ENCODE data around the gene PHPT1. TPM values are rescaled to one million over a fixed set of nuclear protein-coding genes. Genes with fewer than 3 reads are reported as not detected.
"Not testable (repeated sequence)": the region's sequence is repeated elsewhere in the genome, so short reads cannot be mapped to it uniquely, and the experiment has no call there.

The PHPT1 gene
- total RNA-seq, 1 donor from 2014 or later = 179 TPM

DNA sequence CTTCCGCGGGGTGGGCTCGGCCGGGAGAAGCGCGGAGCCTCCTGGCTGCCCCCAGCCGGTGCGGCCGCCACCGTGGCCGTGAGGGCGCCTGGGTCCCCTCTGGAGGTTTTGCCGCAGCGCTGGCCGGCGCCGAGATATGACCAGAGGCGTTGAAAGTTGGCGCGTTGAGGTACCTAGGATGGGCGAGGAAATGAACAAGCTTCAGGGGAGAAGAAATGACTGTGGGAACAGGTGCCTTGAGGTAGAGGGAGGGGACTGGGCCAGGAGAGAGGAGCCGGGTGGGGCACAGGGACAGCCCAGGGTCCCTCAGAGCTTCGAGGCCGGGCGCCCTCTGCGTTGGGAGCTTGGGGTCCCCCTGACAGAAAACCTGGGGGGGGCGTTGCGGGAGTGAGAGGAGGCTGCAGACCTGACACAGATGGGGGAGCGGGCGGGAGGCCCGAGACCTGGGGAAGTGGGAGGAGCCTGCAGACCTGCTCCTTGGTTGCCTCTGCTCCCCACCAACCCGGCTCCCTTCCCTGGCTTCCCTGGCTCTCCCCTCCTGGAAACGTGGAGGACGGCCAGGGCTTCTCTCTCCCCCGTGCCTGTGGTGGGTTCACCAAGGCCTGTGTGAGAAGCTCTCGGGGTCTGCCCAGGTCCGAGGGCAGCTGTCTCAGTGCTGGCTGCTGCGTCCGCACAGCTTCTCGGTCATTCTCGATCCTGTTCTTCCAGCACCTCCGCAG lies 27.2 kb upstream of the PHPT1 start:
- no peak for DNase-seq (ENCODE audit: extremely low read depth, low read depth, low spot score)

DNA sequence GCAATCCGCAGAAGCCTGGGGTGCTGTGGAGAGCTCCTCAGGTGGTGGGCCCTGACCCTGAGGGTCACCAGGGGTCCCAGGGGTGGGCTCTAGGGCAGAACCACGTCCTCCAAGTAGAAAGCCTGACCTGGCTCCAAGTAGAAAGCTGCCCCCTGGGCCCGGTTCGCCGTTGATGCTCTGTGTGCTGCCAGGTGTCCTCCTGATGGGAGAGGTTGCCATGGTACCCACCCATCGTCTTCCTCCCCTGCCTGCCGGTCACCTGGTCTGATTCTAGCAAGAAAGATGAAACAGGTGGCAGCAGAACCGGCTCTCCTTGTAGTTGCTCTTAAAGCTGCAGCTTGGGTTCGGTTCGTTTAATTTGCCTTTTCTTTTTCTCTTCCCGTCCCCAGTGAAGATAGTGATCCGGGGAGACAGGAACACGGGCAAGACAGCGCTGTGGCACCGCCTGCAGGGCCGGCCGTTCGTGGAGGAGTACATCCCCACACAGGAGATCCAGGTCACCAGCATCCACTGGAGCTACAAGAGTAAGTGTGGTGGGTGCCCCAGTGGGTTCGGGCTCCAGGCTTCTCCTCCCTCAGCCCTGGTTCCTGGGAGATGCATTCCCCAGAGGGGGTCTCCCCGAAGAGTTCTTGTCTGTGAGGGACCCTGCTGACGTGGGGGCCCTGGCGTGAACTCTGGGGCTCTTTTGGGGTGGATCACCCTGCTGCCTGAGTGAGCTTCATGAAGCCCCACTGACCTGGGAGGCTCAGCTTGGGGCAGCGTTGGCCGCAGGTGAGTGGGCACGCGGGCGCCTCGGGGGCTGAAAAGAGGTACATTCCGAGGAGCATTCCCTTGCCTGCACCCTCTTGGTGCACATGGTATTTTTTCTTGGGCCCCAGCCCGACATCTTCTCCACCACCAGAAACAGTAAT lies 25.8 kb upstream of the PHPT1 start:
- DNase-seq (ENCODE audit: extremely low read depth, low read depth, low spot score) = no peak

DNA sequence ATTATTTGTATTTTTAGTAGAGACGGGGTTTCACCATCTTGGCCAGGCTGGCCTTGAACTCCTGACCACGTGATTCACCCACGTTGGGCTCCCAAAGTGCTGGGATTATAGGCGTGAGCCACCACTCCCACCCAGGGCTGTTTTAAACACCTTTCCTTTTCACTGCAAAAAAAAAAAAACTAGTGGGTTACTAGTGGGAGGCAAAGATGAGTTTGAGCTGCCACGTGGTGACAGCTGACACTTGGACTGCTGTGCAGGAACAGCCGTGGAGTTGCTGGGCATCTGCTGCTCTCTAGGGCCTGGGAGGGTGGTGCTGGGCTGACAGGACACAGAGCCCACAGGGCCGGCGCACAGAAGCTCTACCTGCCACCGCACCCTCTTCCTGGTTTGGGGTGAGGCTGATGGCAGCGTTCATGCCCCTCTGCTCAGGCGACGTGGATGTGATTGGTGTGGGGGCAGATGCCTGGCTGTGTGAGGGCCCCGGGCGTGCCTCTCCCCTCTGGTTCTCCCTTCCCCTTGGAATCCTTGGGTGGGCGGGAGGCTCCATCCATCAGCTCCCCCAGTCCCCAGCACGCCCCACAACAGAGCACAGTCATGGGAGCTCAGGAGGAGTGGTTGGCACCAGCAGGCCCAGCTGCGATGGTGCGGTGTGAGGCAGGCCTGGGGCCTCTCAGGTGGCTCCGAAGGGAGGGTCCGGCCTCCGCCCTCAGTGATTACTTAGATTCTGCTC lies 24.5 kb upstream of the PHPT1 start:
- no peak for DNase-seq (ENCODE audit: extremely low read depth, low read depth, low spot score)

DNA sequence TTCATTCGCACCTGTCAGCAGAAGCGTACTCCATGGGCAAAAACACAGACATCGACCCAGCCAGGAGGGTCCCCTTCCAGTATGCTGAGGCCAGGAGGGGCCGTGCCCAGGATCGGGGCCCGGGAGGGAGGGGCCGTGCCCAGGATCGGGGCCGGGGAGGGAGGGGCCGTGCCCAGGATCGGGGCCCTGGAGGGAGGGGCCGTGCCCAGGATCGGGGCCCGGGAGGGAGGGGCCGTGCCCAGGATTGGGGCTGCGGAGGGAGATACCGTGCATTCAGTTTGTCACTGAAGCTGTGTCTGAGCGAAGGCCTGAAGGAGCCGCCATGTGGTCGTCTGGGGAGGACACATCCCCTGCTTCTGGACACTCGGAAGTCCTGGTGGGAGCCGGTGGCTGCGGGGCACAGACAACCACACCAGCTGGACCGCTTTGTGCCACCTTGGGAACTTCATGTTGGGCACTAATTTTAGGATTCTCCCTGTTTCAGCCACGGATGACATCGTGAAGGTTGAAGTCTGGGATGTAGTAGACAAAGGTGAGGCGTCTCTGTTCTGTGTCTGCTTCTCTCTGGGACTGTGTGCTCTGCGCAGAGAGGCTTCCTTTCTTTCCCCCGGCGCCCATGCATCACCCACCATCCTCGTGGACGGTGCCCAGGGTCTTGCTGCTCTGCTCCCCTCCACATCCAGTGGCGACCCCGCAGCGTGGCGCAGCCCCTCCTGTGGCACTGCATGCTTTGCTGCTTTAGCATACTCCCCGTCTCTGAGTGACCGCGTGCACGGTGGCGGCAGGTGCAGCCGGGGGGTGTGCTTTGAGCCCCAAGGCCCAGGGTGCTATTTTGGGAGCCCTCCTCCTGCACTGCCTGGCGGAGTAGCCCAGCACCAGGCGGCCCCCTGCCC lies 23.7 kb upstream of the PHPT1 start:
- no peak for DNase-seq (ENCODE audit: extremely low read depth, low read depth, low spot score)

DNA sequence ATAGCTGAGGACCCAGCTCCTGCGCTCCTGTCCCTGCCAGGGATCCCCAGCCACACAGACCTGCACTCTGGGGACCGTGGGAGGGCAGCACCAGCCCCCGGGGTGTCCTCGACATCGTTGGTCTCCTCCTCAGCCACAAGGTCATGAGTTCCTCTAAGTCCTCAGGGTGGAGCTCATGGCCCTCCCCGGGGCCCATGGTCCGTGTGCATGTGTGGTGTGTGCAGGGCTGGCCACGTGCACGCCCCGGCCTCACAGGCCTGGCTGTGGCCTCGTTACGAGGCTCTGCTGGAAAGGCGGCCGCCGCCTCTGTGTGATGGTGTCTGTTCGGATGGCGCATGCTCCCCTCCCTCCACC lies 23.0 kb upstream of the PHPT1 start:
- DNase-seq (ENCODE audit: extremely low read depth, low read depth, low spot score) = no peak

DNA sequence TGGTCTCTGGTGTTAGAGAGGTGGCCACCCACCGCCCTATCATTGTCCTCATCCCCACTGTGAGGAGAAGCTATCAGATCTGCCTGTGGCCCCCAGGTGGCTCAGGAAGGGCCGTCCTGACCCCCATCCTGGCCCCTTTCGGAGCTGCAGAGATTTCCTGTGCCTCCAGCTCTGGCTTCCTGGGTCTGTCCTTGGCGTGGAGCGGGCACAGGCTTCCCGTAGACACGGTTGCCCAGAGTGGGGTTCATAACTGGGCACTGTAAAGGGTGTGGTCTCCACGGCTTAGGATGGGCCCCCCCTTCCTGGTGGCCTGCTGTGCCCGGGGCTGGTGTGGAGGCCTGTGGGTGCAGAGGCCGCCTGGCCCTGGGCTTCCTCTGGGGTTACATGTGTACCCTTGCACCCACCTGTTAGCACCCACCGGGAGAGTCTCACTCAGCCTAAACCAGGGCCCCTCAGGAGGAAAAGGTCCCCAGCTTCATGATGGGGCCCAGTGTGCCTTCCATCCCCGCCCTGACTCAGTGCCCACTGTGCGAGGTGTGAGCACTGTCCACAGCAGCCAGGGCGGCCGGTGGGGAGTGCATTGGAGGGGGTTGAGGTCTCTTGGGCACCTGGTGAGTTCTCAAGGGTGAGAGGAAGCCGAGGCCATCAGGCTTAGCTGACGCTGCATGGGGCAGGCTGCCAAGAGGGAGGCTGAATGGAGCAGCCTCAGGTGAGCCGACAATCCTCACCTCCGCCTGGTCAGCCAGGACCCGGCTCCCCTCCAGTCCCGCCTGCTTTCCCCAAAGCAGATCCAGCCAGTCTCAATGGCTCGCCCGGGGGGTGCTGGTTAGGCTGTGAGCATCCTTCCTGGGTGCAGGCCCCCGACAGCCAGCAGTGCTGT lies 22.3 kb upstream of the PHPT1 start:
- DNase-seq (ENCODE audit: extremely low read depth, low read depth, low spot score) = no peak

DNA sequence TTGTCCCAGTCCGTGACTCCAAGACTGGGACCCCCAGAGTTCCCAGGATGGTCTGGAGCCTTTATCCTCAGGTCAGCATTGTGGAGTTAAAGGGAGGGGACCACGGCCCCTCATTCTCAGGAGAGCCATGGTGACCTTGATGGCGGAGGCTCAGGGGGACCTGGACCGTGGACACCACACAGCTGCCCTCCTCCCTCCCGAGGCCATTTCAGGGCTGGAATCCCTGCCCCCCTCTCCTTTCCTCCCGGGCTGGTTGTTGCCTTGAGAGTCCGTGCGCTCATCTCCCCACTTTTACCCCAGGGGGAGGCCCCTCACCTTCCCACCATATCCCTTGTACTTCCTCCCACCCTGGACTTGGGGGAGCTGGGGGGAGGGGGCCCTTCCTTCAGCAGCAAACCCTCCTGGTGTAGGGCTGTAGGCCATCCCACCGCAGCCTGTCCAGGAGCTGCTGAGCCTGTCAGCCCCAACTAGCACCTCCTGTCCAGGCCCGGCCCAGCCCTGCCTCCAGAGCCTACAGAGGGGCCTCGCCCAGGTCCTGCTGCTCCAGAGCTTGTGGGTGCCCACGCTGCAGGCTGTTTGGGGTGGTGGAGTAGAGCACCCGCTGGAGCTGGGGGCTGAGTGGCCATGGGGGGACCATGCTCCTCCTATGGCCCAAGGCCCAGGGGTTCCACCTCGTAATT lies 21.3 kb upstream of the PHPT1 start:
- DNase-seq (ENCODE audit: extremely low read depth, low read depth, low spot score) = no peak

DNA sequence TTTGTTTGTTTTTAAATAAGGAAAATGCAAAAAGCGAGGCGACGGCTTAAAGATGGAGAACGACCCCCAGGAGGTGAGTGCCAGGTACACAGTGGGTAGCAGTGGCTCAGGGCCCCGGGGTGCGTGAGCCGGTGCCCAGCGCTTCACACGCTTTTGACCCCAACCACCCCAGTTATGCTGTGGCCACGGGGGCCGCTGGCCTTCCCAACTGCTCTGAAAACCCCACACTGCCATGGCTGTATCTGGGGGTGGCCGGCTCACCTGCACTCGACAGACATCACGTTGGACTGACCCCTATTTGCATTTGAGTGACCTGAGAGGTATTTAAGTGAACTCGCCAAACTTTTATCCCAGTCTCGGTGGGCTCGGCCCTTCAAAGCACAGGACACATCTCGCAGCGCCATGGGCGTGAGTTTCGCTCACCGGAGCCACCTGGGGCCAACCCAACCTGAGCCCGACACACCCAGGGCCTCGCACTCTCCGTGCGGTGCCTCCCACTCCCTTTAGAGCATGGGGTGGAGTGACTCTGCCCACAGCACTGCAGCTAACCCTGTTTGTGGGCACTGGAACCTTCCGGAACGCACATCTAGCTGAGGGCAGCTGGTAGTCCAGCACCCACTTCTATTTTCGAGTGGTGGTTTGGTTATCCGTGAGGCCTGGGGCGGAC lies 20.6 kb upstream of the PHPT1 start:
- no peak for DNase-seq (ENCODE audit: extremely low read depth, low read depth, low spot score)

DNA sequence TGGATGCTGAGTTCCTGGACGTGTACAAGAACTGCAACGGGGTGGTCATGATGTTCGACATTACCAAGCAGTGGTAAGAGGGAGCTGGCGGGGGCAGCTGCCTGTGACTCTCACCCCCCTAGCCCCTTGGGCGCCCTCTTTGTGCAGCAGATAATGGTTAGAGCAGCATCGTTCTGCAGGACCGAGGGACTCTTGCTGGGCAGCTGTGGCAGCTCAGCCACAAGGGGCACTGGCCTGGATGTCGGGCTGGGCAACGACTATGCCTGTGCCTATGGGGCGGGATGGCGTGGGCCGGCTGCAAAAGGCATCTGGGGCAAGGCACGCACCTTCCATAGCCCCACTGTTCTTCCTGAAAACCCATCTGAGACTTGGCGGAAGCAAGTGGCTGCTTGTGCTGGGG lies 19.8 kb upstream of the PHPT1 start:
- DNase-seq (ENCODE audit: extremely low read depth, low read depth, low spot score) = no peak

DNA sequence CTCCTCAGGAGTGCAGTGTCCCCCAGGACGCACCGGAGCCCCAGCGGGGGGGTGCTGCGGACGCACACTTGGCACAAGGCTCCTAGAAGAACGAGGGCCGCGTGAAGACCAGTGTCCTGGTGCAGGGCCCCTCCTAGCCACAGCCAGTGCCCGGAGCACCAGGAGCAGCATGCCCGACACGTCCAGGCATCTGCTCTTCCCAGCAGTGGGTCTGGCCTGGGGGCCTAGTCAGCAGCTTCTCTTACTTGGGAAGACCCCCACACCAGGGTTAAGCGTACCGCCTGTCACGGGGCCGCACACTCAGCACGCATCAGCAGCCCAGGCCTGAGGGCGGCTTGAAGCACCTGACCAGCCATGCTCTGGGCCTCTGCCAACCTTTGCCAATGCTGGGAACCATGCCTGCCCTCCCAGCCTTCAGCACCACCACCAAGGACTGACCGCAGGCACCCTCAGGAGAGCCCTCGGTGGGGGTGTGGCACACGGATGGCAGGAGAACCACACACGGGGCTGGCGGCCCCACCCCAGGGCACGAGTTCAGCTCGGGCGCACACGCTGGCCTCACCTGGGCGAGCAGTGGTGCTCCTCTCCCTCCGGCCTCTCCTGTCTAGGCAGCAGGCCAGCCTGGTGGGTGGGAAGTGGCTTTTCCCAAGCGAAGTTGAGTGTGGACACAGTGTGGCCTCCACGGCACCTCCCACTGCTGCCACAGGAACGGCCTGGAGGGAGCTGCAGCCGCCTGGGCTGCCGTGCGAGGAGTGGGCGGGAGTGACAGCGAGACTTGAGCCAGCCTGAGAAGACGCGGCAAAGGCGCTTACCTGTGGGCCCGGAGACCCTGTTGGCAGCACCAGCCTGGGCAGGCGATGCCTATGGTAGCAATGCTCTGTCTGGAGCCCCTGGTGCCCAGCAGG lies 19.0 kb upstream of the PHPT1 start:
- no peak for DNase-seq (ENCODE audit: extremely low read depth, low read depth, low spot score)

DNA sequence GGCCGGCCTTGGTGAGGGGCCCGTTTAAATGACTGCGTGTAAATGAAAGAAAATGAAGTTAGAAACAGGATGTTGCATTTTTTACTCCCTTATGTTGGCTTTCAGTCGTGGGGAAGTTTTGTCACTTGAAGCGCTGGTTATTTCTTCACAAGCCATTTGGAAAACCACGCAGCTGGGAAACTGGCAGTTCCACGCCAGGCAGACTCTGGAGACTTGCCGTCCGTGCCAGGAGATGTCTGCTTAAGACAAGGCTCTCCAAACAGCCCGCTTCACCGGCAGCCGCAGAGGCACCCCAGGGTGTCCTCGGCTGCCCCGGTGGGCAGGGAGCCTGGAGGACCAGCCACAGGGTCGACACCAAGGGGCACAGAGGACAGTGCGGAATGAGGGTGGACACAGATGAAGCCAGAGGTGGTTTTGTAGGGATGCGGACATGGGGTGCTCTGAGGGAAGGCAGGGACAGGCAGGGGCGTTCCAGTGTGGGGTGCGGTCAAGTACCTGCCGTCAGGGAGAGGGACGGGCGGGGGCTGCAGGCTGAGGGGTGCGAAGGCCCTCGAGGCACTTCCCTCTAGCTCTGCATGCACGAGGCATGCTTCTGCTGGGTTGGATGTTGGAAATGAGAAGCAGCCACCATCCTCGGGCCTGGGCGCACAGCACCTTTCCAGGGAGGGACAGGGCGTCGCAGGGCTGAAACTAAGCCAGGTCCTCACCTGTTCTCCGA lies 18.0 kb upstream of the PHPT1 start:
- DNase-seq (ENCODE audit: extremely low read depth, low read depth, low spot score) = no peak

DNA sequence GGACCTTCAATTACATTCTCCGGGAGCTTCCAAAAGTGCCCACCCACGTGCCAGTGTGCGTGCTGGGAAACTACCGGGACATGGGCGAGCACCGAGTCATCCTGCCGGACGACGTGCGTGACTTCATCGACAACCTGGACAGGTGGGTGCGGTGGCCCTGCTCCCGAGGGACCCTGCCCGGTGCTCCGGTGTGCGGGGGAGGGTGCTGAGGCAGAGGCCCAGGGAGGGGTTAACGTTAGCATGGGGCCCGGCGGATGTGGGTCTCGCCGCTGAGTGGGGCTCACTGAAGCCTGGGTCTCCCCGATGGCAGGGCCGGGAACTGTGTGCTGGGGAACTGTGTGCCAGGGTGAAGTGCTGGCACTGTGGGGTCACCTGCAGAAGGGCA lies 17.5 kb upstream of the PHPT1 start:
- no peak for DNase-seq (ENCODE audit: extremely low read depth, low read depth, low spot score)

DNA sequence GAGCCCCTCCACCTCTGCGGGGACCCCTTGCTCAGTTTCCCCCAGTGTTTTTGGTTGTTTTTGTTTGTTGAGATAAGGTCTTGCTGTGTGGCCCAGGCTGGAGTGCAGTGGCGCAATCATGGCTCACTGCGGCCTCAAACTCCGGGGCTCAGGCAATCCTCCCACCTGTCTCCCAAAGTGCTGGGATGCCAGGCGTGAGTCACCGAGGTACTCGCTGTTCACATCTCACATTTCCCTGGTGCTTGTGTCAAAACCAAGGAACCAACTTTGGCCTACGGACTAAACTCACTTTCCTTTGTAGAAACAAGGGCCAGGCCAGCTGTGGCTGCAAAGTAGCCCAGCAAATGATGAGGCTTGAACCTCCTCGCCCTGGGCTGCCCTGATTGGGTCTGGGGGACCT lies 16.6 kb upstream of the PHPT1 start:
- DNase-seq (ENCODE audit: extremely low read depth, low read depth, low spot score) = no peak

DNA sequence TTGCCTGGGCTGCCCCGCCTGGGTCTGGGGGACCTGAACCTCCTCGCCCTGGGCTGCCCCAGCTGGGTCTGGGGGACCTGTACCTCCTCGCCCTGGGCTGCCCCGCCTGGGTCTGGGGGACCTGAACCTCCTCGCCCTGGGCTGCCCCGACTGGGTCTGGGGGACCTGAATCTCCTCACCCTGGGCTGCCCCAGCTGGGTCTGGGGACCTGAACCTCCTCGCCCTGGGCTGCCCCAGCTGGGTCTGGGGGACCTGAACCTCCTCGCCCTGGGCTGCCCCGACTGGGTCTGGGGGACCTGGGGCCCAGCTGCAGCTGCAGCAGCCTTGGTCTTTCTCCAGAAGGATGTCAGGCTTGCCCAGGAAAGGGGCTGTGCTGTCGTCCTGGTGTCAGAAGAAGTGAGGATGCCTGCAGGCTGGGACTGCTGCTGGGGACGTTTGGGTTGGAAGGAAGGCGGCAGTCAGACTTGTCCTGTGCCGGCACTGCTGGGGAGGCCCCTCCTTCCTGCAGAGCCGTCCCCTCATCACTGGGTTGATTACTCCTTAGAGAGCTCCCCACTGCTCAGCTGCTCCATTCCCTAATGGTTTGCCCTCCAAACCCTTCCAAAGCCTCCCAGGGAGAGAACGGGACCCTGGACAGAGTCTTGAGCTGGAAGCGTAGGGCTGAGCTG lies 15.7 kb upstream of the PHPT1 start:
- not testable (repeated sequence) for DNase-seq (ENCODE audit: extremely low read depth, low read depth, low spot score)

DNA sequence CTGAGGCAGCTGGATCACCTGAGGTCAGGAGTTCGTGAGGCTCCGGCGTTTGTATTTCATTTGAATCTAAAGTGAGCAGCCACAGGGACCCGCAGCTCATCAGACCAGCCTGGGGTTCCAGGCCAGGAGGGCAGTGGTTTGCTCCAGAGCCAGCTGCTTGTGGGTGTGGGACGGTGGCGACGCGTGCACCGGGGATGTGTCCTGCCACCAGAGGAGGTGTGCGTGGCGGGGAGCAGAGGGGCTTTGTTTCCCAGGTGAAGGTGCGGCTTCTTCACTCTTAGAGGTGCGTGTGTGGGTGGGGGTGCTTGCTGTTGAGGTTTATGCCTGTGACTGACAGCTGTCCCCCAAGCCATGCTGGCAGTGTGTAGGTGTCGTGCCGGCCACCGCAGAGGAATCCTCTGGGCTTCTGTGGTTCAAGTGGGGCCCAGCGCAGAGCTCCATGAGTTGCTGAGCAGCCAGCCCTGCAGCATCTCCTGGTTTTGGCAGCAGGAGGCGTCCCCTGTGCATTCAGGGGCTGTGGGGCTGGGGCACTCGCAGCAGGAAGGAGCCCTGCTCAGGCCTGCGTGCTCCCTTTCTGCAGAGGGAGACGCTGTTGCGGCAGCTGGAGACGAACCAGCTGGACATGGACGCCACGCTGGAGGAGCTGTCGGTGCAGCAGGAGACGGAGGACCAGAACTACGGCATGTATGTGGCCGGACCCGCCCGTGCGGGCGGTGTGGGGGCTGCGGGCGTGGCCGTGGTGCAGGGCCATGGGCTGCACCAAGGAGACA lies 13.9 kb upstream of the PHPT1 start:
- no peak for DNase-seq (ENCODE audit: extremely low read depth, low read depth, low spot score)
